NCI-H2227 treated with DMSO at 0.1 percent for 48 hours (cell line): ENCODE measurements around the gene NBPF11.
"Not testable (repeated sequence)": the region's sequence is repeated elsewhere in the genome, so short reads cannot be mapped to it uniquely, and the experiment has no call there.

Source experiments
- DNase-seq: peaks from one replicate; lab custom pipeline; 2025; lab: John Stamatoyannopoulos, UW

The NBPF11 gene

DNA sequence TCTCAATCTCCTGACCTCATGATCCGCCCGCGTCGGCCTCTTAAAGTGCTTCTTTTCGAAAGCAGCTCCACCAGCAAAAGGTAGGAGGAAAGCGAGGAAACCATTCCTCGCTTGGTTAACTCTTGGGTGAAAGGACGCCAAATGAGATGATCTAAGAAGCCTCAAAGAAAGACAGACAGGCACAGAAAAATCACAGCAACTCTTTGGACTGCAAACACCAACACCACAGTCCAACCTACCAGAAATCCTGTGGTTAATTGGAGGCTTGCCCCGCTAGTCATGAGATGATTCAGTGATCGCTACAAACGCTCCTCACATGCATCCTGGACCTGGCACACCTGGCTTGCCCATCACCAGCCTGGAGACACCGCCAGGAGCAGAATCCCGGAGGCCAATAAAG lies 1.1 kb downstream of the NBPF11 start:
- not testable (repeated sequence) for DNase-seq

- not testable (repeated sequence) for DNase-seq
Observed at GRCh38 chr1:148150014-148150413, 2.1 kb downstream of the NBPF11 start.

DNA sequence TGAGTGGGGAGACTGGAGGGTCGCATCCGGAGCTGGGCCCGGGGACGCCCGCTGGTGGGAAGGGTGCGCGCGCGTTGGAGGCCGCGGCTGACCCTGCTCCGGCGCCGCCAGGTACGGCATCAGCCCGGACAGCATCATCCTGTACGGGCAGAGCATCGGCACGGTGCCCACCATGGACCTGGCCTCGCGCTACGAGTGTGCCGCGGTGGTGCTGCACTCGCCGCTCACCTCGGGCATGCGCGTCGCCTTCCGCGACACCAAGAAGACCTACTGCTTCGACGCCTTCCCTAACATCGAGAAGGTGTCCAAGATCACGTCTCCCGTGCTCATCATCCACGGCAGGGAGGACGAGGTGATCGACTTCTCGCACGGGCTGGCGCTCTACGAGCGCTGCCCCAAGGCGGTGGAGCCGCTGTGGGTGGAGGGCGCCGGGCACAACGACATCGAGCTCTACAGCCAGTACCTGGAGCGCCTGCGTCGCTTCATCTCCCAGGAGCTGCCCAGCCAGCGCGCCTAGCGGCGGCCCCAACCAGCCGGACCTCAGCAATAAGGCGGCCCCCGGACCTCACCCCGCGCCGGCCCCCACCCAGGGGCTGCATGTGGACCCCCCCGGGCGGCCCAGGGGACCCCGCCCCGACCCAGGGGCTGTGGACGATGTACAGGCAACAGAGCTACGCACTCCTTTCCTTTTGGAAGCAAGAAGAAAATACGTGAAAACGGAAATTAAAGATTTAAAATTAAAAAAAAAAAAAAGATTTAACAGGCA lies 2.8 kb downstream of the NBPF11 start:
- DNase-seq, result not testable (repeated sequence)

DNA sequence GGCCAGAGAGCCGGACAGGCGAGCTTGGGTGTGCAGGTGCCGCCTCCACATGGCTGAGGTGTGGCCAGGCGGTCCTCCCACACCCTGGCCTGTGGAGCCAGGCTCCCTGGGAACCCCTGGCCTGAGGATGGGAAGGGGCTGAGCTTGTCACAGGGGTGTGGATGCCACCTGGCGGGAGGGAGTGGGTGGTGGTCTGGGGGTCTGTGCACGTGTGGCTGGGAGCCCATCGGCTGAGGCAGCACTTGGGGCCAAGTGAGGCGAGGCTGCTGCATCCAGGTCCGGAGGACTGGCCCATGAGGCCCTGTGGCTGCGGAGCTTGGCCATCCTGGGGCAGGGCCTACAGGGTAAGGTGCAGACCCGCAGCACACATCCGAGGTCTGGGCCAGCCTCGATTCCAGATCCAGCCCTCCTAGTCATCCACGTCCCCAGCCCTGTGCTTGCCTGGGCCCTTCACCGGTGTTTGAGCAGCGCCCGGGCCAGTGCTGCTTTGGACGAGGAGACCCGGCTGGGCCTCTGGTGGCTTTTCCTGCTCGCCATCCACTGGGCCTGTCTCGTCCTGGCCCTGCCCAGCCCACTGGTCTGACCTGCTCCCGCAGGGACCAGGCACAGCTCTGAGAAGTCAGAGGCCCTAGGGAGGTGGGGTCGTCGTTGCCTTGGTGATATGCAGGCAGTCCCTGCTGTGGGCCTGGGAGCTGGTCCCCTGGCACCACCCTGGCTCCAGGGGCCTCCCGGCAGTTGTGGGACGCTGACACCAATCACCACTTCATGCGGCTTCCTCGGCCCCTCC lies 4.8 kb downstream of the NBPF11 start:
- DNase-seq, result not testable (repeated sequence)

DNA sequence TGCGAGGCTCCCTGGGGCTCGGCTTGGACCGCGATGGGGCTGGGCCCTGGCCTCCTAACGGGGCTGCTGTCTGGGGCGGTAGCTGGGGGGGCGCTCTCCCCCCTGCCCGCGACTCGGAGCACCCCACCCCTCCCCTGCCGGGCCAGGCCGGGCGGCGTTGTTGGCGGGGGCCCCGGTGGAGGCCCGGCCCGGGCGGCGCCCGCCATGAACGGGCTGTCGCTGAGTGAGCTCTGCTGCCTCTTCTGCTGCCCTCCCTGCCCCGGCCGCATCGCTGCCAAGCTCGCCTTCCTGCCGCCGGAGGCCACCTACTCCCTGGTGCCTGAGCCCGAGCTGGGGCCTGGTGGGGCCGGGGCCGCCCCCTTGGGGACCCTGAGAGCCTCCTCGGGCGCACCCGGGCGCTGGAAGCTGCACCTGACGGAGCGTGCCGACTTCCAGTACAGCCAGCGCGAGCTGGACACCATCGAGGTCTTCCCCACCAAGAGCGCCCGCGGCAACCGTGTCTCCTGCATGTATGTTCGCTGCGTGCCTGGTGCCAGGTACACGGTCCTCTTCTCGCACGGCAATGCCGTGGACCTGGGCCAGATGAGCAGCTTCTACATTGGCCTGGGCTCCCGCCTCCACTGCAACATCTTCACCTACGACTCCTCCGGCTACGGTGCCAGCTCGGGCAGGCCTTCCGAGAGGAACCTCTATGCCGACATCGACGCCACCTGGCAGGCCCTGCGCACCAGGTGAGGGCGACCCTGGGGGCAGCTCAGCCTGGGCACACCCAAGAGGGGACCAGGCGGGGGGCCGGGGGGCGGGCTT lies 5.7 kb downstream of the NBPF11 start:
- not testable (repeated sequence) for DNase-seq

GRCh38 chr1:148143223-148143622 lies 8.9 kb downstream of the NBPF11 start:
- not testable (repeated sequence) for DNase-seq

DNA sequence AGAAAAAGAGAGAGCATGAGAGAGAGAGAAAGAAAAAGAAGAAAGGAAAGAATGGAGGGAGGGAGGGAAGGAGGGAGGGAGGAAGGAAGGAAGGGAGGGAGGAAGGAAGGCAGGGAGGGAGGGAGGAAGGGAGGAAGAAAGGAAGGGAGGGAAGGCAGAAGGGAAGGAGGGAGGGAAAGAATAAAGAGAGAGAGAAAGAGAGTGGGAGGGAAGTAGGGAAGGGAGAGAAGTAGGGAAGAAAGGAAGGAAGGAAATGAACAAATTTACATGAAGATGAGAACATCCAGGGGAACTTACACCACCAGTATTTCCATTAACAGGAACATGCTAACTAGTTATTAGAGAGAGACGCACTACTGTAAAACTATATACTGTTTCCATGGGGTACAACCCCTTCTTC lies 10.1 kb downstream of the NBPF11 start:
- DNase-seq, result not testable (repeated sequence)

GRCh38 chr1:148138606-148139005 lies 13.5 kb downstream of the NBPF11 start:
- not testable (repeated sequence) for DNase-seq

DNA sequence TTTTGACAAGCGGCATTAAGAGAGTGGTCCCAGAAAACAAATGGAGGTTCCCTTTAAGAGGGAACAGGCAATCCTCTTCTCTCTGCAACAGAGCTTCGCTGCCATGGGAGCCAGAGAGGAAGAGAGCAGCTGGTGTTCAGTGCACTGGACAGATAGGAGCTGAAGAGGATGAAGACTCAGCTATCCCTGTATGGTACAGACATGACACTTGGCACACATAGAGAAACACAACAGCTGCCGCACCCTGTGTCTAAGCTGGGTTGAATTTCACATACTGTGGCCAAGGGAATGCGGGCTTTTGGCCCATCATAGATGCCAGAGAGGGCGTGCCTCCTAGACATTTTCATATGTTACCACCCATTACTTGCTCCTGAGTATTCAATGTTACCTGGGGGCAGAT lies 29.7 kb downstream of the NBPF11 start:
- DNase-seq, result not testable (repeated sequence)

GRCh38 chr1:148120395-148120794 lies 31.7 kb downstream of the NBPF11 start:
- DNase-seq, result not testable (repeated sequence)

GRCh38 chr1:148095732-148096131 lies 56.3 kb downstream of the NBPF11 start:
- not testable (repeated sequence) for DNase-seq

- DNase-seq, result not testable (repeated sequence)
Observed at GRCh38 chr1:148086196-148086595, 65.9 kb downstream of the NBPF11 start.

- DNase-seq, result not testable (repeated sequence)
Observed at GRCh38 chr1:148081205-148081604, 70.9 kb downstream of the NBPF11 start.

GRCh38 chr1:148078632-148079519 lies 73.2 kb downstream of the NBPF11 start:
- not testable (repeated sequence) for DNase-seq

DNA sequence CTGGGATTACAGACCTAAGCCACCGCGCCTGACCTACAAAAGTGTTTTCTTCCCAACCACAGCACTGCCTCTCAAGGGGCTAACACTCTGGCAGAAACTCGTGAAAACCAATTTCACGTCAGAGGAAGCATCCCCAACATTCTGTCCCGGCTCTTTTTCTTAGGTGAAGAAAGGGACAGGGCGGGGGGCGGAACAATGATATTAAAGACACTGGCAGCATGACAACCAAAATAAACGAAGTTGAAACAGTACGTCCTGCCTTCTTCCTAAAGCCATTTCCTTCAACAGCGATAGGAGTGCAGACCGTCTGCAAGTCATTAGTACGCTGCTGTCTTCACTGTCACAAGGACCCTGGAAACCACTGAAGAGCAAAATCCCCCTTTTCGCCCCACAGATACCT lies 74.0 kb downstream of the NBPF11 start:
- DNase-seq, result not testable (repeated sequence)

DNA sequence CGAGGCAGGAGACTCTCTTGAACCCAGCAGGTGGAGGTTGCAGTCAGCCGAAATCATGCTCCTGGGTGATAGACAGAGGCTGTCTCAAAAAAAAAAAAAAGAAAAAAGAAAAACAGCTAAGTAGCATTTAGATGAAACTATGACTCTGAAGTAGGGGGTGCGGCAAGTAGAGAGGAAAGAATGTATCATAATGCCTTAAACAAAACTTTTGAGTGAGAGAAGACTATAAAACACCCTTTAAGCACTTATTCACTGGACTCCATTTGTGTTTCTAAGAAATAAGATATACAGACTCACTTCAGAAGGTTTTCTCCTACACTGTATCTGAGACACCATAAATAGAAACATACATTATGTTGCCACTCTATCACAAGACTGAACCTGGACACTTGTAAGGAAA lies 74.6 kb downstream of the NBPF11 start:
- DNase-seq, result not testable (repeated sequence)

DNA sequence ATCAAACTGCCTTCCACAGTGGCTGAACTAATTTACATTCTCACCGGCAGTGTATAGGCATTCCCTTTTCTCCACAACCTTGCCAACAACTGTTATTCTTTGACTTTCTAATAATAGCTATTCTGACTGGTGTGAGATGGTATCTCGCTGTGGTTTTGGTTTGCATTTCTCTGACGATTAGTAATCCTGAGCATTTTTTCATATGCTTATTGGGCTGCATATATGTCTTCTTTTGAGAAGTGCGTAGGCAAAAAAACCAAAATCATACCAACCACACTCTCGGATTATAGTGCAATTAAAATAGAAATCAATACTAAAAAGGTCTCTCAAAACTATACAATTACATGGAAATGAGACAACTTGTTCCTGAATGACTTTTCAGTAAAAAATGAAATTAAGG lies 78.7 kb downstream of the NBPF11 start:
- not testable (repeated sequence) for DNase-seq

DNA sequence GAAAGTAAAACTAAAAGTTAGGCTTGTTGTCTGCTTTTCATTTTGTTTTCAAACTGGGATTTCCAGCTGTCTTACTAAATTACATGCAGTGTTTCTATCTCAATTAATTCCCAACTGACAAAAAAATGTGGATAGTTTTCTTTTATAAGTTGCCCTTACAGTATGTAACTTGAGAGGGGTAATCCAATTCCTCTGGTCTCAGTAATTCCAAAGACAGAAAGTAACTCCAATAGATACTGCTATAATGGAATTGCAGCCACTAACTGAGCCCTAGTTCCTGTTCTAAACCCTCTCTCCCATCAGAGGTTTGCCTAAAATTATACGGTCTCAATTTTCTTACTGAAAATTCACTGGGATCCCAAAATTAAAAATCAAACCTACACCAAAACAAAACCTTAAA lies 83.5 kb downstream of the NBPF11 start:
- DNase-seq, result not testable (repeated sequence)

DNA sequence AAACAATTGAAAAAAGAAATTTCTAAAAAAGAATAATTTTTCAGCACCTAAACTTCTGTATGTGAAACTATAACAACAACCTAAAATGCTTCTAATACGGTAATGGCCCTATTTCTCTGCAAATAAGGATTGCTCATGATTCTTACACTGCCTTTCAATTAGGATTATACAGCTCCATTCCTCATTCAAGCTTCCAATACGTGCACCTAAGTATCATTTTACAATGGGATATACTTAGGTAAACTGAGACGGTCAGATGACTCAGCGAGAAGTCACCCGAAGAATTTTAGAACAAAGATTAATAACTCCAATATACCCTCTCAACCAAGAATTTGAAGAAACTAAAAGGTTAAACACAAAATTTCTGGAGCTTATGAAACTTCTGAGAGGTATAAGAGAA lies 83.9 kb downstream of the NBPF11 start:
- not testable (repeated sequence) for DNase-seq

DNA sequence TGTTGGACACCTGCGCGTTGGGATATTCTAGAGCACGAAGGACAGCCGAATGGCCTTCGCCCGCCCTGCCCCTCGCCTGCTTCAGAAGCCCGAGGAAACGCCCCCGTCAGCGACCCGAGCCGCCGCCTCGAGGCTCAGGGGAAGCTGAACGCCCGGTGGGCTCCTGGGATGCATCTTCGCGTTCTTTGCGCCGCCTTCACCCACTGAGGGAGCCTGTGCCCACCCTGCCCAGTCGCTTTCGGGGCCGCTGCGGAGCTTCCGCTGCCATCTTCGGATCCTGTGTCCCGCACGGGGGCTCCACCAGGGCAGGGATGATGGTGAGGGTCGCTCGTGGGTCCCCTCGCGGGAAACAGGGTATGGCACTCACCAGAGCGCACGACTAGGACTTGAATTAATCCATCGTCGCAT lies 91.8 kb downstream of the NBPF11 start:
- not testable (repeated sequence) for DNase-seq

DNA sequence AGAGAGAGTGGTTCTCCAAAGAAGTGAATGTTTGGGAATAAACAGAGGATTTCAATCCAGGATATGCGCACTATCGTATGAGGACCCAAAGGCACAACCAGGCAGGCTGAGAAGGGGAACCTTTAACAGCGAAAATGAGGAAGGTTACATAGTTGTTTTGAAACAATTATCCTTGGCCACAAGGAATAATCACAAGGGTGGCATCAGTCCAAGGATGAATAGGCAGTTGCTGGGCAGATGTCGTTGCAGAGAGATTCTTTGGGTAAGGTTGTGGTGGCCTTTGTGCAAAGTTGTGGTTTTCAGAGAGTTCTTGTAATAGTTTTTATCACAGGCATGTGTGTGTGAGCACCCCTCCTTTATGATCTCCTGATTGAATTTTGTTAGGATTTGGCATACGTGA lies 94.7 kb downstream of the NBPF11 start:
- not testable (repeated sequence) for DNase-seq
